Activated T-helper 1 cell treated with anti-CD3 and anti-CD28 coated beads, Interleukin-12 subunit alpha, Interleukin-12 subunit beta, Interleukin-2, Interleukin-4 antibody, amounts not matched to agents 30 ng/mL and 10 ng/mL and 1 ng/mL, durations not matched to agents 14 hours and 24 hours and 36 hours (primary cell): ENCODE data around the gene SYNGR2. TPM values are rescaled to one million over a fixed set of nuclear protein-coding genes. Genes with fewer than 3 reads are reported as not detected.

ENCODE experiments used
- DNase-seq: peaks from one replicate; pipeline ENCODE4 v3.0.0; 2021; ENCODE audit warnings: low spot score
- H3K27ac Mint-ChIP-seq: one replicate; pipeline ENCODE4 v1.8.0; 2021; ENCODE audit warnings: mild to moderate bottlenecking, mixed read lengths
- H3K27me3 Mint-ChIP-seq: one replicate; pipeline ENCODE4 v1.8.0; 2022; ENCODE audit warnings: mild to moderate bottlenecking, moderate library complexity, mixed read lengths; ENCODE audit not compliant: insufficient read depth
- H3K36me3 Mint-ChIP-seq: one replicate; pipeline ENCODE4 v1.8.0; 2021; ENCODE audit warnings: low read depth, mixed read lengths
- H3K4me1 Mint-ChIP-seq: one replicate; pipeline ENCODE4 v1.8.0; 2021; ENCODE audit warnings: low read depth, mixed read lengths
- H3K4me3 Mint-ChIP-seq: one replicate; pipeline ENCODE4 v1.8.0; 2021; ENCODE audit warnings: mild to moderate bottlenecking, moderate library complexity, mixed read lengths
- H3K9me3 Mint-ChIP-seq: one replicate; pipeline ENCODE4 v1.8.0; 2021; ENCODE audit warnings: mixed read lengths
- intact Hi-C: fragments of 100-400 bp; cut with micrococcal nuclease; formaldehyde crosslinking; loops from one replicate; pipeline ENCODE4 v1.15.1; 2024
- total RNA-seq: library from RNA; stranded (reverse); gene quantifications from 2 replicates; pipeline ENCODE4 v1.2.3, GENCODE V29; 2022

Gene SYNGR2
- total RNA-seq, 1 donor from 2014 or later: 131 TPM

GRCh38 chr17:78196716-78197115, 28.3 kb downstream of the SYNGR2 start:
- no peaks in the 10 kb centered on the region for H3K27me3 Mint-ChIP-seq
- H3K4me3 Mint-ChIP-seq: no peak overlapping the region
- intact Hi-C loops: no loop called here
- no peak overlapping the region for H3K27ac Mint-ChIP-seq
- H3K36me3 Mint-ChIP-seq: peaks cover 18% of the 10 kb centered on the region
- peaks cover 5% of the 10 kb centered on the region for H3K4me1 Mint-ChIP-seq
- DNase-seq: no peak
- no peaks in the 10 kb centered on the region for H3K9me3 Mint-ChIP-seq

- no peak for DNase-seq
- H3K36me3 Mint-ChIP-seq: peaks cover 18% of the 10 kb centered on the region
- no peak overlapping the region for H3K27ac Mint-ChIP-seq
Measured at GRCh38 chr17:78197147-78197832, 28.9 kb downstream of the SYNGR2 start.

GRCh38 chr17:78200451-78200850, 32.1 kb downstream of the SYNGR2 start:
- no peaks in the 10 kb centered on the region for H3K9me3 Mint-ChIP-seq
- peaks cover 5% of the 10 kb centered on the region for H3K4me1 Mint-ChIP-seq

More at GRCh38 chr17:78197147-78197832, 28.9 kb downstream of the SYNGR2 start:
- Mint-ChIP-seq H3K4me1 (peaks cover 5% of the 10 kb centered on the region), H3K4me3 (no peak overlapping the region), H3K9me3 (no peaks in the 10 kb centered on the region), H3K27me3 (no peaks in the 10 kb centered on the region)
- intact Hi-C loops: no loop called here

GRCh38 chr17:78202666-78203065, 34.3 kb downstream of the SYNGR2 start:
- Mint-ChIP-seq H3K4me3 (no peak overlapping the region), H3K27ac (no peak overlapping the region), H3K27me3 (no peaks in the 10 kb centered on the region), H3K36me3 (peaks cover 6% of the 10 kb centered on the region), H3K4me1 (peaks cover 5% of the 10 kb centered on the region), H3K9me3 (no peaks in the 10 kb centered on the region)
- no peak for DNase-seq
- intact Hi-C loops: no loop called here

More at GRCh38 chr17:78200451-78200850, 32.1 kb downstream of the SYNGR2 start:
- H3K27ac Mint-ChIP-seq: no peak overlapping the region
- intact Hi-C loops: no loop called here
- DNase-seq: no peak
- H3K4me3 Mint-ChIP-seq: no peak overlapping the region
- H3K27me3 Mint-ChIP-seq: no peaks in the 10 kb centered on the region
- H3K36me3 Mint-ChIP-seq: peaks cover 18% of the 10 kb centered on the region

- no peak for DNase-seq
- Mint-ChIP-seq H3K9me3 (no peaks in the 10 kb centered on the region), H3K27ac (no peak overlapping the region), H3K4me3 (no peak overlapping the region), H3K27me3 (no peaks in the 10 kb centered on the region), H3K4me1 (no peaks in the 10 kb centered on the region), H3K36me3 (peaks cover 3% of the 10 kb centered on the region)
- intact Hi-C loops: no loop called here
Measured at GRCh38 chr17:78204387-78205123, 36.2 kb downstream of the SYNGR2 start.

- Mint-ChIP-seq H3K27ac (no peak overlapping the region), H3K36me3 (peaks cover 3% of the 10 kb centered on the region), H3K9me3 (no peaks in the 10 kb centered on the region), H3K27me3 (peaks cover 2% of the 10 kb centered on the region), H3K4me1 (no peaks in the 10 kb centered on the region), H3K4me3 (no peak overlapping the region)
- DNase-seq: no peak
- intact Hi-C loops: no loop called here
Measured at GRCh38 chr17:78205124-78205775, 36.9 kb downstream of the SYNGR2 start.

- no peak for DNase-seq
- Mint-ChIP-seq H3K4me1 (no peaks in the 10 kb centered on the region), H3K27ac (no peak overlapping the region), H3K9me3 (no peaks in the 10 kb centered on the region), H3K27me3 (peaks cover 2% of the 10 kb centered on the region), H3K4me3 (no peak overlapping the region), H3K36me3 (peaks cover 3% of the 10 kb centered on the region)
- intact Hi-C loops: no loop called here
Measured at GRCh38 chr17:78206298-78206697, 37.9 kb downstream of the SYNGR2 start.

- Mint-ChIP-seq H3K27me3 (peaks cover 2% of the 10 kb centered on the region), H3K4me1 (no peaks in the 10 kb centered on the region), H3K27ac (no peak overlapping the region), H3K4me3 (no peak overlapping the region), H3K36me3 (peaks cover 3% of the 10 kb centered on the region), H3K9me3 (no peaks in the 10 kb centered on the region)
- DNase-seq: no peak
- intact Hi-C loops: no loop called here
Measured at GRCh38 chr17:78208486-78208885, 40.1 kb downstream of the SYNGR2 start.

- Mint-ChIP-seq H3K4me3 (no peak overlapping the region), H3K9me3 (no peaks in the 10 kb centered on the region), H3K36me3 (no peaks in the 10 kb centered on the region), H3K27me3 (peaks cover 2% of the 10 kb centered on the region), H3K4me1 (peaks cover under 1% of the 10 kb centered on the region), H3K27ac (no peak overlapping the region)
- intact Hi-C loops: no loop called here
- DNase-seq: no peak
Measured at GRCh38 chr17:78210111-78210510, 41.7 kb downstream of the SYNGR2 start.

GRCh38 chr17:78211032-78211431, 42.7 kb downstream of the SYNGR2 start:
- Mint-ChIP-seq H3K27ac (no peak overlapping the region), H3K36me3 (peaks cover 2% of the 10 kb centered on the region), H3K9me3 (no peaks in the 10 kb centered on the region), H3K27me3 (peaks cover 2% of the 10 kb centered on the region), H3K4me1 (peaks cover 8% of the 10 kb centered on the region), H3K4me3 (no peak overlapping the region)
- intact Hi-C loops: no loop called here
- no peak for DNase-seq

GRCh38 chr17:78214016-78214705, 45.8 kb downstream of the SYNGR2 start, which contains the start of gene BIRC5:
Gene BIRC5 (plus strand): TSS chr17:78214253. CDS start chr17:78214317, 64 bp downstream.
- H3K4me1 Mint-ChIP-seq: peaks cover 15% of the 10 kb centered on the region
- H3K27me3 Mint-ChIP-seq: peaks cover 2% of the 10 kb centered on the region
- peak within 1 kb of the TSS; percentile 91 for H3K27ac Mint-ChIP-seq
- peaks cover 12% of the 10 kb centered on the region for H3K36me3 Mint-ChIP-seq
- intact Hi-C loops: loop anchor here (1.0 kb wide), 3 partner anchors 27 to 74 kb away; partner anchors contain the start of genes AFMID and TK1
- DNase-seq: peak; percentile 86
- H3K9me3 Mint-ChIP-seq: no peaks in the 10 kb centered on the region
- peak within 1 kb of the TSS; percentile 96 for H3K4me3 Mint-ChIP-seq

- no peaks in the 10 kb centered on the region for H3K9me3 Mint-ChIP-seq
- peaks cover 2% of the 10 kb centered on the region for H3K27me3 Mint-ChIP-seq
- peak overlapping the region; percentile 91 for H3K27ac Mint-ChIP-seq
- peaks cover 17% of the 10 kb centered on the region for H3K36me3 Mint-ChIP-seq
- intact Hi-C loops: loop anchor here (1.0 kb wide), 3 partner anchors 27 to 74 kb away; partner anchors contain the start of genes AFMID and TK1
- DNase-seq: no peak
- H3K4me1 Mint-ChIP-seq: peaks cover 15% of the 10 kb centered on the region
- H3K4me3 Mint-ChIP-seq: peak overlapping the region; percentile 96
Measured at GRCh38 chr17:78214706-78215061, 46.3 kb downstream of the SYNGR2 start.
